ENCODE results near the gene CLEC4G. TPM values are rescaled to one million over a fixed set of nuclear protein-coding genes. Genes with fewer than 3 reads are reported as not detected.
"Not testable (repeated sequence)": the region's sequence is repeated elsewhere in the genome, so short reads cannot be mapped to it uniquely, and the experiment has no call there.

Gene CLEC4G
- total RNA-seq, 1 experiment from 2014 or later = not detected

GRCh38 chr19:7746903-7747884 is 15.3 kb upstream of the CLEC4G start, which contains the start of gene CD209:
Gene CD209, minus strand, starts transcription at chr19:7747534. Its CDS starts 23 bp downstream, at chr19:7747511.
- no peak for DNase-seq (ENCODE audit: low spot score)

DNA sequence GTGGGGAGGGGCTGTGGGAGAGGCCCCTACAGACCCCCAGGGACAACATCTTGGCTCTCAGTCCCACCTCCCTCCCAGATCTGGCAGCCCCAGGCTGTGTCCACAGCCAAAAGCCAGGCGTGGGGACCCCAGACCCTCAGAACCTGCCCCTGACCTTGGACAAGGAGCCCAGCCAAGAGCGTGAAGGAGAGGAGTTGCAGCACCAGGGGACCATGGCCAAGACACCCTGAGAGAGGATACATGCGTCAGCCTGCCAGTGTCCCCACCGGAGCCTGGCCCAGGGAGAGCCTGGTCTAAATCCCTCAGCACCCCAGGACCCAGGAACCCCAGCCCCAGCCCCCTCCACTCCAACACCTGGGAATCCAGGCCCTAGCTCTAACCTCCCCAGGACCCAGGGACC is 14.4 kb upstream of the CLEC4G start:
- DNase-seq (ENCODE audit: low spot score) = not testable (repeated sequence)

DNA sequence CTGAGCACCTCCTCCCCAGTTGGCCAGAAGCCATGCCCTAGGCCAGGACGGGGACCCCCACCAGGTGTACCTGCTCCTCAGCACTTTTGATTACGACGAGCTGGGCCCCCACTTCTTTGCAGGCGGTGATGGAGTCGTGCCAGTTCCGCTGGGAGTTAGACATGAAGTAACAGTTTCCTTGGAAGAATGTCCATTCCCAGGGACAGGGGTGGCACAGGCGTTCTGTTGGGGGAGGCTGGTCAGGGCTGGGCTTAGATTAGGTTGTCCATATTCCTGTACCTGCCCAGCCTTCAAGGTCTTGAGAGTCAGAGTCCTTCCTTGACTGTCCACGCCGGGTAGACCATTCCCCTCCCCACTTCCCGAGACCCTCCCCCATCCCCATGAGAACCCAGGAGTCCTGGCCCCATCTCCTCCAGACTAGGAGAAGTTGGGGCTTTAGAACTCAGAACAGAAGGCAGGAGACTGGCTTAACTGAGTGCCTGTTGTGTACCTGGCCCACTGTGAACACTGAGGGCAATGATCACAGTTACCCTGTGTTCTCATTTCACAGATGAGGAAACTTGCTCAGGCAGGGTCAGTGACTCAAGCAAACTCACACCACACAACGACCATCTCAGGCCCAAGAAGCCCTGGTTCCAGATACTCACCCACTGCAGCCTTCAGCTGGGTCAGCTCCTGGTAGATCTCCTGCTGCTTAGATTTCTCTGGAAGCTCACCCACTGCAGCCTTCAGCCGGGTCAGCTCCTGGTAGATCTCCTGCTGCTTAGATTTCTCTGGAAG is 13.2 kb upstream of the CLEC4G start:
- no peak for DNase-seq (ENCODE audit: low spot score)

DNA sequence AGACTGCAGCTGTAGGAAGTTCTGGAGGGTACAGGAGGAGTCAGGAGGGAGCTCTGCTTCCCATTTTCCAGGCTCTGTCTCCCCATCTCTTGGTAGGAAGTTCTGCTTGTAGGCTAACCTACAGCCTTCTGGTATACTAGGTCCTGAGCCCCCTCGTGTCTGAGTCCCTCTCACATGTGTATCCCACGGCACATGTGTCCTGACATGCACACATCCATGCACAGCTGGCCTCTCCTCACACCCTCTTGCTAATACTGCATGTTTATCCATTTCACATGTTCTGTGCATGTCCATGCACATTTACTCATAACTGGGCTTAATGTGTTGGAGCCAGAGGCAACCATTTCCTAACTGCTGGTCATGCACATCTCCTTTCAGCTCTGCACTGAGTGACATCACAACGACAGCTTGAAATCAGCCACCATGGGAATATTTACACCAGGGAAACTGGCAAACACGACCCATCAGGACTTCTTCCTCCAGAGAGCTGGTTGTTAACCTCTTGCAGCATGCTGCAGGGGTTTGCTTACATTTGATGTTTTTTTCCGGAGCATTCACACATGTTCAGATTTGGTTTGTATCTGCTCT is 12.4 kb upstream of the CLEC4G start:
- no peak for DNase-seq (ENCODE audit: low spot score)

- no peak for DNase-seq (ENCODE audit: low spot score)
Measured at GRCh38 chr19:7743425-7743841, 11.5 kb upstream of the CLEC4G start.

DNA sequence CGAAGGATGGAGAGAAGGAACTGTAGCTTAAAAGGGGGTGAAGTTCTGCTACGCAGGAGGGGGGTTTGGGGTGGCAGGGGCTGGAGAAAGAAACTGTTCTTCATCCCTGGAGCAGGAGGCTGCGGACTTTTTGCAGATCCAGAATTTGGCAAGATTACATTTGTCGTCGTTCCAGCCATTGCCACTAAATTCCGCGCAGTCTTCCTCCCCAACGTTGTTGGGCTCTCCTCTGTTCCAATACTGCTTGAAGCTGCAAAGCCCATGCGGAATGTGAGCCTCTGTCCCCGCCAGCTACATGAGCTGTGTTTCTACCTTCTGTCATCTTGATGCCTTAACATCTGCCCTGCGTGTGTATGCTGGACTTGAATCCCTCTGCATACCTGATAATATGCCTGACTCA is 11.1 kb upstream of the CLEC4G start:
- DNase-seq (ENCODE audit: low spot score) = no peak

GRCh38 chr19:7742575-7742974 is 10.7 kb upstream of the CLEC4G start:
- no peak for DNase-seq (ENCODE audit: low spot score)

GRCh38 chr19:7740682-7741054 is 8.8 kb upstream of the CLEC4G start:
- DNase-seq (ENCODE audit: low spot score) = no peak

- DNase-seq (ENCODE audit: low spot score) = no peak
Measured at GRCh38 chr19:7739801-7740681, 8.1 kb upstream of the CLEC4G start.

GRCh38 chr19:7739211-7739755 is 7.4 kb upstream of the CLEC4G start:
- DNase-seq (ENCODE audit: low spot score) = no peak

DNA sequence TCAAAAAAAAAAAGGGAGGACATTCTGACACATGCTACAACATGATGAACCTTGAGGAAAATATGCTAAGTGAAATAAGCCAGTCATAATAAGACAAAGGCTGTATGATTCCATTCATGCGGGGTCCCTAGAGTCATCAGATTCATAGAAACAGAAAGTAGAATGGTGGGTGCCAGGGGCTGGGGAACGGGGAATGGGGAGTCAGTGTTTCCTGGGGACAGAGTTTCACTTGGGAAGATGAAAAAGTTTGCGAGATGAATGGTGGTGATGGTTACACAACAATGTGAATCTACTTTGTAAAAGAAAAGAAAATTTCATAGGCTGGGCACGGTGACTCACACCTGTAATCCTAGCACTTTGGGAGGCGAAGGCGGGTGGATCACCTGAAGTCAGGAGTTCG is 6.1 kb upstream of the CLEC4G start:
- DNase-seq (ENCODE audit: low spot score) = no peak

DNA sequence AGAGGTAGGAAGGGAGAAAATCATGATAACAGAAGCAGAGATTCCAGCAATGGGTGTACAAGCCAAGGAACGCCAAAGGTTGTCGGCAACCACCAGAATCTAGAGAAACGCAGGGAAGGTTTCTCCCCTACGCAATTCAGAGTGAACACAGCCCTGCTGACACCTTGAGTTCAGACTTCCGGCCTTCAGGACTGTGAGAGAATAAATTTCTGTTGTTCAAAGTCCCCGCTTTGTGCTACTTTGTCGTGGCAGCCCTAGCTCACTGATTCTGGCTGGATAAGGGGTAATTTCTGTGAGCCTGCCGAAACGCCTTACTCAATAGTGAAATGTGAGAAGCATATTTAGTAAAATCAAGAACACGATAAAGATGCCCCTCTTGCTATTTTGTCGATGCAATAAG is 5.3 kb upstream of the CLEC4G start:
- no peak for DNase-seq (ENCODE audit: low spot score)

DNA sequence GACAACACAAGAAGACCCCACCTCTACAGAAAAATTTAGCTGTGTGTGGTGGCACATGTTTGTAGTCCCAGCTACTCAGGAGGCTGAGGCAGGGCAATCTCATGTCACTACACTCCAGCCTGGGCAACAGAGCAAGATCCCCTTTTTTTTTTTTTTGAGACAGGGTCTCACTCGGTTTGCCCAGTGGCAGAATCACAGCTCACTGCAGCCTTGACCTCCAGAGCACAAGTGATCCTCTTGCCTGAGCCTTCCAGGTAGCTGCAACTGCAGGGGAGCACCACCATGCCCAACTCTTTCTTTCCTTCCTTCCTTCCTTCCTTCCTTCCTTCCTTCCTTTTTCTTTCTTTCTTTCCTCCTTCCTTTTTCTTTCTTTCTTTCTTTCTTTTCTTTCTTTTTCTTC is 4.2 kb upstream of the CLEC4G start:
- DNase-seq (ENCODE audit: low spot score) = no peak

- DNase-seq (ENCODE audit: low spot score) = peak; percentile 39
Measured at GRCh38 chr19:7734220-7735203, 2.6 kb upstream of the CLEC4G start.

- DNase-seq (ENCODE audit: low spot score) = no peak
Measured at GRCh38 chr19:7733376-7733775, 1.5 kb upstream of the CLEC4G start.

- DNase-seq (ENCODE audit: low spot score) = no peak
Measured at GRCh38 chr19:7731615-7732014, 295 bp downstream of the CLEC4G start.

DNA sequence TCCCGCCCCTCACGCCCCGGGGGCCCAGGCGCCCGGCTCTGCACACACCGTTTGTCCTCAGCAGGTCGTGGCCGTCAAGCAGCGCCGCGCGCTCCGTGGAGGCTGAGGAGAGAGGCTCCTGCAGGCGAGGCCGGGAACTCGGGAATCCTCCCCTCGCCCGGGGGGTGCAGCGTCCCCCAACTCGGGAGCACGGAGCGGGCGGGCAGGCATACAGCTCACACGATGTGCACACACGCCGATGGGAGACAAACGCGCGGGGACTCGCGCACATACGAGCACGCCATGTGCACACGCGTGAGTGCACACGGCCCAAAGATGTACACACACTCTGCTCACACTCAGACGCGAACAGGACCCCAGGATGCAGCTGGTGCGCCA is 703 bp downstream of the CLEC4G start:
- DNase-seq (ENCODE audit: low spot score) = no peak

- no peak for DNase-seq (ENCODE audit: low spot score)
Measured at GRCh38 chr19:7730286-7731217, 1.4 kb downstream of the CLEC4G start.

DNA sequence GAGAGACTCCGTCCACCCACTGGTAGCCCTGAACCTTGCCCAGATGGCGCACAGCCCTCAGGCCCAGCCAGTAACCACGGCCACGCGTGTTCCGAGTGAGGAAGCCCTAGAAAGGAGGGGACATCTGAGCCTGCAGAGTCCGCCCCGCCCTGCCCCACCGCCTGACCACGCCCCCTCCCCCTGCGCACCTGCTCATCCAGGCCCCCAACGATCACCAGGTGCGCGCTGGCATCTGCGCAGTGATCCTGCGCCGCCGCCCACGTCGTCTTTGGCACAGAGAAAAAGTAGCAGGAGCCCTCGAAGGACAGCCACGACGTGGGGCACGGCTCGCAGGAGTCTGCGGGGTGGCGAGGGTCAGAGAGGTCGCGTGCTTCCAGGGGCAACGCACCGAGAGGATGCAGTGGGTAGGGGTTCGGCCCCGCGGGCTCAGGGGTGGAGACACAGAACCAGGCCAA is 2.1 kb downstream of the CLEC4G start:
- no peak for DNase-seq (ENCODE audit: low spot score)
